GM18951 (cell line): ENCODE measurements around the gene CADM1.

Experiments used
- POLR2A ChIP-seq: IDR thresholded peaks from 4 replicates; pipeline ENCODE4 v1.6.1; 2011; ENCODE audit warnings: mild to moderate bottlenecking; ENCODE audit not compliant: insufficient read length, insufficient read depth; ENCODE audit errors: extremely low read depth
- in situ Hi-C: fragments of 300-500 bp; cut with MboI; formaldehyde crosslinking; loops from one replicate; pipeline ENCODE4 v1.12.0; 2022; ENCODE audit warnings: low sequenced_read_pairs, mixed read lengths, inconsistent platforms; ENCODE audit not compliant: unreplicated experiment

CADM1 gene

GRCh38 chr11:115527534-115528125 is 23.4 kb upstream of the CADM1 start:
- in situ Hi-C loops: no loop called here
- TF ChIP-seq POLR2A: no peak

- in situ Hi-C loops: no loop called here
- no peak for TF ChIP-seq POLR2A
Observed at GRCh38 chr11:115525531-115526006, 21.4 kb upstream of the CADM1 start.

- in situ Hi-C loops: no loop called here
Observed at GRCh38 chr11:115524572-115524971, 20.4 kb upstream of the CADM1 start.

GRCh38 chr11:115523727-115524399 is 19.6 kb upstream of the CADM1 start:
- in situ Hi-C loops: no loop called here

More at GRCh38 chr11:115524572-115524971, 20.4 kb upstream of the CADM1 start:
- no peak for TF ChIP-seq POLR2A

GRCh38 chr11:115522302-115522701 is 18.1 kb upstream of the CADM1 start:
- in situ Hi-C loops: no loop called here

More at GRCh38 chr11:115523727-115524399, 19.6 kb upstream of the CADM1 start:
- no peak for TF ChIP-seq POLR2A

GRCh38 chr11:115521825-115522224 is 17.6 kb upstream of the CADM1 start:
- TF ChIP-seq POLR2A: no peak
- in situ Hi-C loops: no loop called here

More at GRCh38 chr11:115522302-115522701, 18.1 kb upstream of the CADM1 start:
- TF ChIP-seq POLR2A: no peak

- in situ Hi-C loops: no loop called here
- TF ChIP-seq POLR2A: no peak
Observed at GRCh38 chr11:115518983-115519628, 14.9 kb upstream of the CADM1 start.

GRCh38 chr11:115515647-115516395 is 11.6 kb upstream of the CADM1 start:
- in situ Hi-C loops: no loop called here
- TF ChIP-seq POLR2A: no peak

GRCh38 chr11:115506954-115507675 is 2.9 kb upstream of the CADM1 start:
- in situ Hi-C loops: no loop called here
- no peak for TF ChIP-seq POLR2A

GRCh38 chr11:115505175-115505574 is 960 bp upstream of the CADM1 start:
- TF ChIP-seq POLR2A: no peak
- in situ Hi-C loops: no loop called here

GRCh38 chr11:115503886-115504275 is 334 bp downstream of the CADM1 start:
- TF ChIP-seq POLR2A: no peak
- in situ Hi-C loops: no loop called here

GRCh38 chr11:115503083-115503885 is 931 bp downstream of the CADM1 start:
- in situ Hi-C loops: no loop called here
- TF ChIP-seq POLR2A: no peak
